Activated CD4-positive, alpha-beta T cell treated with anti-CD3 and anti-CD28 coated beads, Interleukin-2, Interleukin-6, amounts not matched to agents 100 ng/mL and 50 ng/mL, durations not matched to agents 16 hours and 8 hours (primary cell): ENCODE data around the gene CAPRIN1.
A peak's percentile ranks its signal among the peaks of the same experiment; 100 is the strongest.

ENCODE experiments used
- DNase-seq: peaks from one replicate; pipeline ENCODE4 v3.0.0-alpha.2; 2020

The CAPRIN1 gene

GRCh38 chr11:34098813-34099212, 47.3 kb downstream of the CAPRIN1 start:
- DNase-seq: no peak

- peak; percentile 7 for DNase-seq
Measured at GRCh38 chr11:34104680-34105078, 53.1 kb downstream of the CAPRIN1 start.

- DNase-seq: peak; percentile 98
Measured at GRCh38 chr11:34105079-34105956, 53.8 kb downstream of the CAPRIN1 start, which contains the start of gene NAT10. TSS of gene NAT10 (plus strand) at chr11:34105629. CDS start at chr11:34108226, 2,597 bp downstream.

- DNase-seq: peak; percentile 12
Measured at GRCh38 chr11:34105957-34106504, 54.5 kb downstream of the CAPRIN1 start.

GRCh38 chr11:34111722-34112270, 60.3 kb downstream of the CAPRIN1 start:
- DNase-seq: no peak

GRCh38 chr11:34114014-34114413, 62.5 kb downstream of the CAPRIN1 start:
- DNase-seq: no peak

GRCh38 chr11:34114471-34114870, 62.9 kb downstream of the CAPRIN1 start:
- no peak for DNase-seq

- DNase-seq: no peak
Measured at GRCh38 chr11:34120651-34121050, 69.1 kb downstream of the CAPRIN1 start.

GRCh38 chr11:34124885-34125668, 73.5 kb downstream of the CAPRIN1 start:
- no peak for DNase-seq

- no peak for DNase-seq
Measured at GRCh38 chr11:34126959-34127848, 75.7 kb downstream of the CAPRIN1 start.

GRCh38 chr11:34128824-34129223, 77.3 kb downstream of the CAPRIN1 start:
- no peak for DNase-seq

- DNase-seq: no peak
Measured at GRCh38 chr11:34132261-34132965, 80.9 kb downstream of the CAPRIN1 start.

GRCh38 chr11:34134765-34135164, 83.2 kb downstream of the CAPRIN1 start:
- DNase-seq: peak; percentile 58

- peak; percentile 60 for DNase-seq
Measured at GRCh38 chr11:34135439-34135838, 83.9 kb downstream of the CAPRIN1 start.

GRCh38 chr11:34136420-34136819, 84.9 kb downstream of the CAPRIN1 start:
- DNase-seq: no peak

- no peak for DNase-seq
Measured at GRCh38 chr11:34139346-34139745, 87.8 kb downstream of the CAPRIN1 start.

- no peak for DNase-seq
Measured at GRCh38 chr11:34140149-34140548, 88.6 kb downstream of the CAPRIN1 start.

GRCh38 chr11:34143048-34143447, 91.5 kb downstream of the CAPRIN1 start:
- no peak for DNase-seq

- no peak for DNase-seq
Measured at GRCh38 chr11:34145073-34145472, 93.5 kb downstream of the CAPRIN1 start.

- DNase-seq: no peak
Measured at GRCh38 chr11:34145847-34146381, 94.4 kb downstream of the CAPRIN1 start.

GRCh38 chr11:34146411-34146810, 94.9 kb downstream of the CAPRIN1 start:
- DNase-seq: no peak
